Testis (tissue), 3 donors: ENCODE data around the gene LEPR. TPM values are rescaled to one million over a fixed set of nuclear protein-coding genes. Genes with fewer than 3 reads are reported as not detected.

Source experiments
- DNase-seq: peaks from one replicate; pipeline ENCODE4 v3.0.0-alpha.2; 2019
- H3K27ac ChIP-seq, 2 donors: fragments of 200-600 bp; sonication (generic); one replicate each; pipeline ENCODE4 v1.5.1; 2019
- H3K27me3 ChIP-seq: fragments of 200-600 bp; sonication (generic); one replicate; pipeline ENCODE4 v1.5.1; 2019
- H3K36me3 ChIP-seq: fragments of 200-600 bp; sonication (generic); one replicate; pipeline ENCODE4 v1.5.1; 2017; ENCODE audit warnings: low read depth; ENCODE audit errors: missing control alignments
- H3K4me1 ChIP-seq: fragments of 200-600 bp; sonication (generic); one replicate; pipeline ENCODE4 v1.5.1; 2019
- H3K4me3 ChIP-seq, 2 donors: fragments of 200-600 bp; sonication (generic); one replicate each; pipeline ENCODE4 v1.5.1; 2017 to 2019
- H3K9me3 ChIP-seq: fragments of 200-600 bp; sonication (generic); one replicate; pipeline ENCODE4 v1.5.1; 2017
- CTCF ChIP-seq, 3 experiments: fragments of 450-650 bp in 2 of 3; fragments of 200-600 bp in 1 of 3; sonication (generic) in 1 of 3; IDR thresholded peaks; one replicate each; pipeline ENCODE4 v1.5.1; 2016 to 2019; ENCODE audit warnings: antibody characterized with exemption in 3 of 3, mild to moderate bottlenecking in 2 of 3, moderate library complexity in 1 of 3
- POLR2A ChIP-seq: fragments of 450-650 bp; IDR thresholded peaks from one replicate; pipeline ENCODE4 v1.6.1; 2017; ENCODE audit warnings: antibody characterized with exemption, mild to moderate bottlenecking, moderate library complexity
- WGBS, 2 donors: methylation state at CpG; one replicate each; pipeline ENCODE4 v1.1.5; 2018; 5-methylcytosine and 5-hydroxymethylcytosine counted together
- intact Hi-C: fragments of 100-400 bp; cut with DNase I; formaldehyde crosslinking; loops from one replicate; pipeline ENCODE4 v1.15.1; 2023; ENCODE audit warnings: low total_unique reads
- polyA plus RNA-seq: library from polyadenylated mRNA; stranded (reverse); fragments of 350-450 nt; fragmentation: Illumina TruSeq; extraction: RNeasy Lipid Tissue Mini Kit (QIAGEN cat#74804); gene quantifications from one replicate; pipeline ENCODE4 v1.2.3, GENCODE V29; 2014; ENCODE audit warnings: low read depth, low replicate concordance; ENCODE audit not compliant: insufficient read depth
- small RNA-seq, 2 donors: library from RNA; depleted of rRNA; stranded (forward); fragments of <200 nt; gene quantifications; one replicate each; pipeline ENCODE3, GENCODE V24; 2016
- total RNA-seq, 2 donors: library from RNA; depleted of rRNA; stranded (reverse); fragments of >200 nt; gene quantifications; one replicate each; pipeline ENCODE4 v1.2.3, GENCODE V29; 2016

Gene LEPR
- total and polyA plus RNA-seq, 3 donors from 2014 or later: 4.9 to 9.1 (median 8.5) TPM

DNA sequence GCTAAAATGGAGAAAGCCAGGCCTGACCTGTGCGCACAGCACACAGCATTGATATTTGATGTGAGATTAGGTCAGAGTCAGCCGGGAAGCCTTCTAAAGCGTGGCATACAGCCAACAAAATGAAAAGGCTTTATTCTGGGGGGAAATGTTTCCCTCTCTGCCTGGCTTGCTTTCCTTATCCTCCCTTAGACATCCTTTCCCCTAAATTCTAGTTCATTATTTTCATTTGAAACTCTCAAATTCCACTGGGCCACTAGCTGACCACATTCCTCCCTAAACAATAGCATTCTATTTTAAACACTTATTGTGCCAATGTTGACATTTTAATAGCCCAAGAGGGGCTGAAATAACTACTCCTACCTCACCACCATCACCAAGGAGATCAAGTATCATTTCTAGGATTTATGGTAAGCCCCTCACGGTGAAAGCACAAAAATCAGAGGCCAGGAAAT lies 49.4 kb downstream of the LEPR start:
- intact Hi-C loops: no loop called here
- Histone ChIP-seq H3K36me3 (no peaks in the 10 kb centered on the region), H3K4me3 (no peak overlapping the region), H3K27ac (peak overlapping the region in 1 of 2 donors; percentile 31), H3K4me1 (peaks cover 6% of the 10 kb centered on the region), H3K27me3 (no peaks in the 10 kb centered on the region), H3K9me3 (no peaks in the 10 kb centered on the region)
- DNase-seq: no peak
- 59 to 69% methylated on average over 4 of the region's 4 CpGs for WGBS, 2 donors
- TF ChIP-seq POLR2A (no peak), CTCF (IDR thresholded peaks at IDR 0.05) (no peak)

Small RNA genes lying within 50 kb of the gene (small RNA-seq; reads per million reads assigned to genes)
- 0 reads per million in 2 donors for gene RNU2-15P

Other genes starting within 250 kb of the LEPR start
- 1 to 10 TPM; 5.1 to 7.3 TPM for gene DNAJC6, start 111.1 kb upstream of the LEPR start, total RNA-seq
- gene DNAJC6, start 111.1 kb upstream of the LEPR start, polyA plus RNA-seq: 5.2 TPM
- gene LEPROT, start within 50 bp of the LEPR start, total RNA-seq: 10 to 100 TPM; 55.0 to 58.0 TPM
- gene LEPROT, start within 50 bp of the LEPR start, polyA plus RNA-seq: 38.0 TPM